Esophagus muscularis mucosa (tissue), 4 donors: ENCODE results near the gene TIPRL. TPM values are rescaled to one million over a fixed set of nuclear protein-coding genes. Genes with fewer than 3 reads are reported as not detected.

Experiments used
- DNase-seq: peaks from one replicate; pipeline ENCODE4 v3.0.0-alpha.2; 2017; ENCODE audit errors: extremely low spot score
- H3K27ac ChIP-seq, 4 donors: fragments of 200-600 bp; sonication (generic); replicated peaks in 1 of 4; 1 replicate in 3 of 4; 2 replicates in 1 of 4; pipeline ENCODE4 v1.5.1; 2016 to 2019; ENCODE audit warnings: mild to moderate bottlenecking in 1 of 4
- H3K27me3 ChIP-seq, 4 donors: fragments of 200-600 bp; sonication (generic); one replicate each; pipeline versions ENCODE4 v1.5.1 to v1.6.0; 2016 to 2019
- H3K36me3 ChIP-seq, 4 donors: fragments of 200-600 bp; sonication (generic); one replicate each; pipeline ENCODE4 v1.5.1; 2016 to 2019
- H3K4me1 ChIP-seq, 4 donors: fragments of 200-600 bp; sonication (generic); one replicate each; pipeline ENCODE4 v1.5.1; 2016 to 2019
- H3K4me3 ChIP-seq, 4 donors: fragments of 200-600 bp; sonication (generic); 1 replicate in 2 of 4; 2 replicates in 2 of 4; pipeline ENCODE4 v1.5.1; 2016 to 2019; ENCODE audit warnings: mild to moderate bottlenecking in 4 of 4, moderate library complexity in 1 of 4
- H3K9me3 ChIP-seq, 4 donors: fragments of 200-600 bp; sonication (generic); 1 replicate in 3 of 4; 2 replicates in 1 of 4; pipeline ENCODE4 v1.5.1; 2016 to 2019
- CTCF ChIP-seq, 3 experiments: fragments of 200-600 bp in 2 of 3; fragments of 450-650 bp in 1 of 3; sonication (generic) in 2 of 3; IDR thresholded peaks; one replicate each; pipeline ENCODE4 v1.5.1; 2017 to 2019; ENCODE audit warnings: antibody characterized with exemption in 3 of 3, mild to moderate bottlenecking in 2 of 3, moderate library complexity in 1 of 3
- EP300 ChIP-seq: sonication (generic); formaldehyde crosslinking; IDR thresholded peaks from one replicate; pipeline ENCODE4 v1.6.1; 2017; ENCODE audit warnings: antibody characterized with exemption
- POLR2A ChIP-seq: fragments of 450-650 bp; IDR thresholded peaks from one replicate; pipeline ENCODE4 v1.6.1; 2017; ENCODE audit warnings: antibody characterized with exemption, moderate library complexity, mild to moderate bottlenecking, low read depth
- POLR2AphosphoS5 ChIP-seq, 2 donors: sonication (generic); formaldehyde crosslinking; IDR thresholded peaks; one replicate each; pipeline ENCODE4 v1.6.1; 2017; ENCODE audit warnings: antibody characterized with exemption in 2 of 2
- WGBS: methylation state at CpG from one replicate; pipeline ENCODE4 v1.1.5; 2018; 5-methylcytosine and 5-hydroxymethylcytosine counted together
- intact Hi-C: fragments of 100-400 bp; cut with DNase I; formaldehyde crosslinking; loops from one replicate; pipeline ENCODE4 v1.15.1; 2023
- total RNA-seq, 4 donors: library from RNA; depleted of rRNA; stranded (reverse); fragments of >200 nt; gene quantifications; one replicate each; pipeline versions ENCODE4 v1.1.0 to v1.2.1, GENCODE V29; 2016

Gene TIPRL
- total RNA-seq, 4 donors from 2014 or later: 19.0 to 25.7 (median 23.5) TPM

DNA sequence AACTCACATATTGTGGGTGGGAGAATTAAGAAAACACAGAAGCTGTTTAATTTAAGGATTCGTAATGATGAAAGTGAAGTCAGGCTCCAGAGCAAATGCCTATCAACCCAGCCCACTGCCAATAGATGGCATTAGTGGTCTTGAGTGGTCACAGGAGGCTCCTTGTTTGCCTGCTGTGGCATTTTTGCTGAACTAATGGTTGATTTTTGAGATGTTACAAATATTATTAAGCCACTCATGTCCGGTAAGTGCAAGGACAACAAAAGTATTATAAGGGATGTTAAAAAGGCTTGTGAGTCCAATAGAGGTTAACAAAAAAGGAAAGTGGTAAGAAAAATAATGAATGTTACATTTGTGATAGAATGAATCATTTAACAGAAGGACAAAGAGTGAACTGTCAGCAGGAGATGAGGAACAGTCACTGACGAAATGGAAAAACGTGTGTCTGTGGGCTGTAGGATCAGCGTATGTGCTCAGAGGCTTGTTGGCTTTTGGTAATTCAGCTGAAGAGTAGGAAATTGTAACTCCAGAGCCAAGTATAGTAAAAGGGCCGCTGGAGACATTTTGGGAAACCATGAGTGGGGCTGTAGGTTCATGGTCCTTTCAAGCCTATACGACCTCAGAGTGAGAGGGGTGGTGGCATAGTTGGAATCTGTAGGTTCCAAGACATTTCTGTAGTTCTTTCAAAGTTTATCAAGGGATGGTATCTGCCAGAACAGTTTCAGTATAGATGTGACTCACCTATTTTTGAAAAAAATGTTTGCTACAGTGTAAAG is 58.3 kb downstream of the TIPRL start:
- Histone ChIP-seq H3K4me1 (peaks cover 7 to 22% (median 19%) of the 10 kb centered on the region in 4 donors), H3K4me3 (no peak overlapping the region), H3K36me3 (peaks cover 22 to 95% (median 75%) of the 10 kb centered on the region in 4 donors), H3K27ac (no peak overlapping the region), H3K27me3 (no peaks in the 10 kb centered on the region), H3K9me3 (no peaks in the 10 kb centered on the region)
- DNase-seq: no peak
- no peak for TF ChIP-seq EP300
- no peak for TF ChIP-seq POLR2A
- TF ChIP-seq POLR2AphosphoS5 (IDR thresholded peaks at IDR 0.05): no peak
- no peak for TF ChIP-seq CTCF (IDR thresholded peaks at IDR 0.05)
- 87% methylated on average over 7 of the region's 7 CpGs for WGBS
- intact Hi-C loops: no loop called here

DNA sequence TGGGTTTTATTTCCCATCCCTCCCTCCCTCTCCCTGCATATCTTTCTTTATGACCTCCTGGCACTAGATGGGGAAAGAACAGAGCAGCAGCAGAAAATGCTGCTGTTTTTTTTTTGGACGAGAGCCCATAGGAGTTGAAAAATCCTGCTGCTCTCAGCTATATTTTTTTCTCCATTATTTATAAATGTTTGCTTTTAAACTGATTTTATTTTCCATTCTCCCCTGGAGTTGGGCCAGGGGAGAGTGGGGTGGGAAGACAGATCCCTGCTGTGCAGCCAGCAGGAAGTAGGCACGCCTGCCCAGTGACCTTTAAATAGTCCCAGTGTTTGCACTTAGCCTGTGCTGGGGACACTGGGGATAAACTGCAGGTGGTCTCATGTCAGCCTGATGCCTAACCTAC is 64.4 kb downstream of the TIPRL start:
- H3K27me3 ChIP-seq: no peaks in the 10 kb centered on the region
- H3K27ac ChIP-seq: peak overlapping the region; percentile 40 to 62 (median 55)
- 29% methylated on average over 2 of the region's 2 CpGs for WGBS
- no peak for TF ChIP-seq CTCF (IDR thresholded peaks at IDR 0.05)
- TF ChIP-seq POLR2A: no peak
- no peak for TF ChIP-seq POLR2AphosphoS5 (IDR thresholded peaks at IDR 0.05)
- no peak for TF ChIP-seq EP300
- H3K36me3 ChIP-seq: peaks cover 22 to 74% (median 52%) of the 10 kb centered on the region in 4 donors
- no peak overlapping the region for H3K4me3 ChIP-seq
- DNase-seq: no peak
- intact Hi-C loops: no loop called here
- H3K4me1 ChIP-seq: peaks cover 20 to 33% (median 25%) of the 10 kb centered on the region in 4 donors
- no peaks in the 10 kb centered on the region for H3K9me3 ChIP-seq

DNA sequence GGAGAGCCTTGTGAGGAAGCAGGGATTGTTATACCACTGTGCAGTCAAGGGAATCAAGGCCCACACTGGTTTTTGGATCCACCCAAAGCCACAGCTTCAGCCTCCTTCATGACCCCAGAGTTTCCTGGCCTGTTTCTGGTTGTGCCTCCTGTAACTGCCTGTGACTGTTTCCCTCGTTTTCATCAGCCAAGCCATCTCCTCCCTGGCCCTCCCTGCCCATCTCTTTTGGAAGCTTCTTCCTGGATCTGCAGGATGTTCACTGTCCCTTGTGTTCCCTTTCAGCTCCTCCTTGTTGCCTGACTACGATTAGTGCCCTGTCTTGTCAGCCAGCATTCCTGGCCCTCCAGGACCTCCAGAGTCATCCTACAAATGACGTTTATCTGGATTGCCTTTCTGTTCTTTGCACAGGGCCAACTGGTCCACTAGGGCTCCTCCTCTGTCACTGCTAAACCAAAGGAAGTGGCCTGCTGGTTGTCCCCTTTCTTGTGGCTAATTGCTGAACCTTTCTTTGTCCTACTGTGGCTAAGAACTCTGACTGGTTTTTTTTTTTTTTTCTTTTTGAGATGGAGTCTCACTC is 65.0 kb downstream of the TIPRL start:
- Histone ChIP-seq H3K27ac (peak overlapping the region; percentile 40 to 62 (median 55)), H3K9me3 (no peaks in the 10 kb centered on the region), H3K4me3 (no peak overlapping the region), H3K27me3 (no peaks in the 10 kb centered on the region), H3K4me1 (peaks cover 20 to 33% (median 25%) of the 10 kb centered on the region in 4 donors), H3K36me3 (peaks cover 17 to 74% (median 48%) of the 10 kb centered on the region in 4 donors)
- TF ChIP-seq POLR2AphosphoS5 (IDR thresholded peaks at IDR 0.05) (peak in 1 of 2 donors; percentile 11), CTCF (IDR thresholded peaks at IDR 0.05) (no peak), POLR2A (no peak), EP300 (no peak)
- intact Hi-C loops: no loop called here
- peak; percentile 66 for DNase-seq
- WGBS: 20% methylated on average over 3 of the region's 3 CpGs

DNA sequence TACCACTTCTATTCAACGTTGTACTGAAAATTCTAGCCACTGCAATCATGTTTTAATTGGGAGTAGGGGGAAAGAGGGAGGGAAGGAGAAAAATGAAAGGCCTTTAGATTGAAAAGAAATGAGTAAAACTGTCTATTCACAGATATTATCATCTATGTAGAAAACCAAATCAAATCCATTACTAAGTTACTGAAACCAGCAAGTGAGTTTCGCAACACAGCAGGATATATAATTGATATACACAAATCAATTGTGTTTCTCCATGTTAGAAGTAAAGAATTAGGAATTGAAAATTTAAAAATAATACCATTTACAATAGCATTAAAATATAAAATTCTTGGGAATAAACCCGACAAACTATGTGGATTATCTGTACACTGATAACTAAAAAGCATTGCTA is 66.3 kb downstream of the TIPRL start:
- no peak for DNase-seq
- Histone ChIP-seq H3K27me3 (no peaks in the 10 kb centered on the region), H3K27ac (no peak overlapping the region), H3K4me3 (no peak overlapping the region), H3K9me3 (no peaks in the 10 kb centered on the region), H3K36me3 (peaks cover 19 to 64% (median 45%) of the 10 kb centered on the region in 4 donors), H3K4me1 (peaks cover 20 to 40% (median 25%) of the 10 kb centered on the region in 4 donors)
- TF ChIP-seq EP300: no peak
- no peak for TF ChIP-seq CTCF (IDR thresholded peaks at IDR 0.05)
- no peak for TF ChIP-seq POLR2AphosphoS5 (IDR thresholded peaks at IDR 0.05)
- no peak for TF ChIP-seq POLR2A
- WGBS: 95% methylated on average over 3 of the region's 3 CpGs
- intact Hi-C loops: no loop called here
